ENCODE measurements around the gene KRTAP10-4.

- TF ChIP-seq CTCF (conservative IDR thresholded peaks at IDR 0.05) = no peak
- TF ChIP-seq ZFX (IDR thresholded peaks at IDR 0.05) = no peak
Observed at GRCh38 chr21:44552136-44552535, 21.4 kb upstream of the KRTAP10-4 start.
